Fibroblast of skin of scalp (primary cell): ENCODE results near the gene GYPA.
"Not testable (repeated sequence)": the region's sequence is repeated elsewhere in the genome, so short reads cannot be mapped to it uniquely, and the experiment has no call there.

ENCODE experiments used
- DNase-seq: peaks from one replicate; pipeline ENCODE4 v3.0.0-alpha.2; 2013

Gene GYPA

GRCh38 chr4:144128709-144129320 lies 11.7 kb downstream of the GYPA start:
- not testable (repeated sequence) for DNase-seq

GRCh38 chr4:144125109-144125508 lies 15.4 kb downstream of the GYPA start:
- DNase-seq, result not testable (repeated sequence)

- not testable (repeated sequence) for DNase-seq
These were observed 16.4 kb downstream of the GYPA start for GRCh38 chr4:144123982-144124635.

- DNase-seq, result not testable (repeated sequence)
These were observed 17.2 kb downstream of the GYPA start for GRCh38 chr4:144123269-144123668.

GRCh38 chr4:144119752-144120151 lies 20.8 kb downstream of the GYPA start:
- DNase-seq, result not testable (repeated sequence)

GRCh38 chr4:144115519-144115918 lies 25.0 kb downstream of the GYPA start:
- DNase-seq, result no peak

GRCh38 chr4:144113546-144113945 lies 27.0 kb downstream of the GYPA start:
- no peak for DNase-seq

- no peak for DNase-seq
These were observed 35.9 kb downstream of the GYPA start for GRCh38 chr4:144104509-144105130.

GRCh38 chr4:144097776-144098175 lies 42.7 kb downstream of the GYPA start:
- not testable (repeated sequence) for DNase-seq

- not testable (repeated sequence) for DNase-seq
These were observed 46.5 kb downstream of the GYPA start for GRCh38 chr4:144093995-144094394.

GRCh38 chr4:144091181-144091580 lies 49.3 kb downstream of the GYPA start:
- not testable (repeated sequence) for DNase-seq

GRCh38 chr4:144090744-144091143 lies 49.8 kb downstream of the GYPA start:
- no peak for DNase-seq

- not testable (repeated sequence) for DNase-seq
These were observed 58.5 kb downstream of the GYPA start for GRCh38 chr4:144082053-144082452.

GRCh38 chr4:144080135-144080534 lies 60.4 kb downstream of the GYPA start:
- not testable (repeated sequence) for DNase-seq

GRCh38 chr4:144078746-144079145 lies 61.8 kb downstream of the GYPA start:
- DNase-seq, result not testable (repeated sequence)

GRCh38 chr4:144061556-144061955 lies 79.0 kb downstream of the GYPA start:
- not testable (repeated sequence) for DNase-seq

GRCh38 chr4:144060234-144060859 lies 80.2 kb downstream of the GYPA start:
- DNase-seq, result not testable (repeated sequence)
